HG03457 (cell line): Measurements from ENCODE around the gene SLC22A31.

Source experiments
- ATAC-seq: cut with Tn5 transposase; IDR thresholded peaks from one replicate; pipeline ENCODE4 v1.9.1; 2021; ENCODE audit warnings: moderate number of reproducible peaks; ENCODE audit not compliant: unreplicated experiment

Gene SLC22A31

GRCh38 chr16:89150981-89151380, 49.4 kb downstream of the SLC22A31 start:
- ATAC-seq = no peak

GRCh38 chr16:89150090-89150835, 50.1 kb downstream of the SLC22A31 start:
- ATAC-seq = no peak

- ATAC-seq = no peak
Observed at GRCh38 chr16:89149386-89149785, 51.0 kb downstream of the SLC22A31 start.

GRCh38 chr16:89147085-89147817, 53.1 kb downstream of the SLC22A31 start:
- no peak for ATAC-seq

GRCh38 chr16:89146211-89147005, 53.9 kb downstream of the SLC22A31 start:
- no peak for ATAC-seq
